Measurements from ENCODE around the gene RAF1. TPM values are rescaled to one million over a fixed set of nuclear protein-coding genes. Genes with fewer than 3 reads are reported as not detected.

RAF1 gene
- polyA plus RNA-seq, 2 of the 4 experiments (the other 2 are of a cell fraction) = 56.2 to 94.6 TPM

- peak overlapping the region; percentile 86 for H3K4me3 ChIP-seq
- ATAC-seq (no peak), FAIRE-seq (no peak), DNase-seq (ENCODE audit: low read depth in 1 of 2, low spot score in 1 of 2) (no peak)
- WGBS (ENCODE audit: missing lambda C conversion rate) = 2% methylated on average over 18 of the region's 18 CpGs
- H3K27ac ChIP-seq = peak overlapping the region; percentile 92 to 93
- peaks cover 25% of the 10 kb centered on the region for H3K4me1 ChIP-seq
- peak overlapping the region; percentile 98 for H3K4me2 ChIP-seq
- ChIA-PET CTCF (interaction anchor here (0.8 to 1.4 kb wide), 3 partner anchors 13 to 123 kb away, joined by 3 to 4 read pairs (median 3); no protein-coding TSS in a partner anchor), POLR2A (interaction anchor here (1.5 kb wide), 1 partner anchor 284 kb away, joined by 4 read pairs; the partner anchor contains the start of gene RPL32)
- H3K9me3 ChIP-seq = no peaks in the 10 kb centered on the region
- TF ChIP-seq KDM5A (IDR thresholded peaks at IDR 0.05) (0 out of 2 replicates have a peak, but pooled peaks have one; percentile 10), NR3C1 (IDR thresholded peaks at IDR 0.05) (no peak), ESRRA (IDR thresholded peaks at IDR 0.05; ENCODE audit: borderline replicate concordance, low read length) (no peak), CEBPB (IDR thresholded peaks at IDR 0.05) (peak in 1 of 2 experiments; percentile 27; a peak in 1 of 4 replicates)
Measured at GRCh38 chr3:12557473-12558100, 106.3 kb downstream of the RAF1 start.

GRCh38 chr3:12556690-12557472, 107.0 kb downstream of the RAF1 start, which contains the start of gene MKRN2:
Gene MKRN2 (plus strand): TSS chr3:12557087. CDS start chr3:12557151, 64 bp downstream.
- Histone ChIP-seq H3K4me1 (peaks cover 23% of the 10 kb centered on the region), H3K4me2 (peak within 1 kb of the TSS; percentile 98), H3K4me3 (peak within 1 kb of the TSS; percentile 86), H3K9me3 (no peaks in the 10 kb centered on the region), H3K27ac (peak within 1 kb of the TSS; percentile 92 to 93)
- TF ChIP-seq BHLHE40 (IDR thresholded peaks at IDR 0.05; ENCODE audit: low read depth, low read length) (0 out of 2 replicates have a peak, but pooled peaks have one; percentile 18), MAX (IDR thresholded peaks at IDR 0.05) (peak; percentile 92), PHF8 (IDR thresholded peaks at IDR 0.05; ENCODE audit: borderline replicate concordance, low read depth) (peak; percentile 95), ZSCAN20 (CRISPR knock-in tag; IDR thresholded peaks at IDR 0.05) (no peak), SMC3 (IDR thresholded peaks at IDR 0.05) (no peak), RAD21 (conservative IDR thresholded peaks at IDR 0.05 in 1 of 2, IDR thresholded peaks at IDR 0.05 in 1 of 2) (peak in 1 of 2 experiments; percentile 18; a peak in 2 of 5 replicates), MAZ (IDR thresholded peaks at IDR 0.05; ENCODE audit: borderline replicate concordance, low read depth, low read length) (0 out of 2 replicates have a peak, but pooled peaks have one; percentile 53), ESRRA (IDR thresholded peaks at IDR 0.05; ENCODE audit: borderline replicate concordance, low read length) (peak; percentile 65; the same call in 1 of the 2 replicates), RFX5 (IDR thresholded peaks at IDR 0.05) (0 out of 2 replicates have a peak, but pooled peaks have one; percentile 52), HOXB5 (CRISPR knock-in tag; IDR thresholded peaks at IDR 0.05) (0 out of 2 replicates have a peak, but pooled peaks have one; percentile 31), GATA3 (IDR thresholded peaks at IDR 0.05; ENCODE audit: borderline replicate concordance) (peak; percentile 24; the same call in 1 of the 2 replicates), MAFK (IDR thresholded peaks at IDR 0.05; ENCODE audit: partially characterized antibody) (no peak), POLR2A (IDR thresholded peaks at IDR 0.05; ENCODE audit: low read length) (peak; percentile 98), TP53 (CRISPR knock-in tag; IDR thresholded peaks at IDR 0.05) (no peak), JUN (IDR thresholded peaks at IDR 0.05) (peak; percentile 71 to 94), MYC (IDR thresholded peaks at IDR 0.05; ENCODE audit: borderline replicate concordance, low read length) (peak; percentile 87), TFCP2L1 (CRISPR knock-in tag; IDR thresholded peaks at IDR 0.05) (0 out of 2 replicates have a peak, but pooled peaks have one; percentile 31), FOSL2 (IDR thresholded peaks at IDR 0.05) (no peak), FOSL2 (CRISPR knock-in tag; IDR thresholded peaks at IDR 0.05) (peak; percentile 44; the same call in 1 of the 2 replicates), KDM5A (IDR thresholded peaks at IDR 0.05) (peak; percentile 11; the same call in 1 of the 2 replicates), ZNF302 (CRISPR knock-in tag; IDR thresholded peaks at IDR 0.05) (no peak)
- TF ChIP-seq, protein P1, sequence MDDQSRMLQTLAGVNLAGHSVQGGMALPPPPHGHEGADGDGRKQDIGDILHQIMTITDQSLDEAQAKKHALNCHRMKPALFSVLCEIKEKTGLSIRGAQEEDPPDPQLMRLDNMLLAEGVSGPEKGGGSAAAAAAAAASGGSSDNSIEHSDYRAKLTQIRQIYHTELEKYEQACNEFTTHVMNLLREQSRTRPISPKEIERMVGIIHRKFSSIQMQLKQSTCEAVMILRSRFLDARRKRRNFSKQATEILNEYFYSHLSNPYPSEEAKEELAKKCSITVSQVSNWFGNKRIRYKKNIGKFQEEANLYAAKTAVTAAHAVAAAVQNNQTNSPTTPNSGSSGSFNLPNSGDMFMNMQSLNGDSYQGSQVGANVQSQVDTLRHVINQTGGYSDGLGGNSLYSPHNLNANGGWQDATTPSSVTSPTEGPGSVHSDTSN (IDR thresholded peaks at IDR 0.05) = peak; percentile 61; the same call in 1 of the 2 replicates
- TF ChIP-seq, protein P2, sequence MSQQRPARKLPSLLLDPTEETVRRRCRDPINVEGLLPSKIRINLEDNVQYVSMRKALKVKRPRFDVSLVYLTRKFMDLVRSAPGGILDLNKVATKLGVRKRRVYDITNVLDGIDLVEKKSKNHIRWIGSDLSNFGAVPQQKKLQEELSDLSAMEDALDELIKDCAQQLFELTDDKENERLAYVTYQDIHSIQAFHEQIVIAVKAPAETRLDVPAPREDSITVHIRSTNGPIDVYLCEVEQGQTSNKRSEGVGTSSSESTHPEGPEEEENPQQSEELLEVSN (IDR thresholded peaks at IDR 0.05; ENCODE audit: borderline replicate concordance, low read depth) = peak; percentile 55; the same call in 1 of the 2 replicates
- TF ChIP-seq, protein P3, sequence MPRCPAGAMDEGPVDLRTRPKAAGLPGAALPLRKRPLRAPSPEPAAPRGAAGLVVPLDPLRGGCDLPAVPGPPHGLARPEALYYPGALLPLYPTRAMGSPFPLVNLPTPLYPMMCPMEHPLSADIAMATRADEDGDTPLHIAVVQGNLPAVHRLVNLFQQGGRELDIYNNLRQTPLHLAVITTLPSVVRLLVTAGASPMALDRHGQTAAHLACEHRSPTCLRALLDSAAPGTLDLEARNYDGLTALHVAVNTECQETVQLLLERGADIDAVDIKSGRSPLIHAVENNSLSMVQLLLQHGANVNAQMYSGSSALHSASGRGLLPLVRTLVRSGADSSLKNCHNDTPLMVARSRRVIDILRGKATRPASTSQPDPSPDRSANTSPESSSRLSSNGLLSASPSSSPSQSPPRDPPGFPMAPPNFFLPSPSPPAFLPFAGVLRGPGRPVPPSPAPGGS (IDR thresholded peaks at IDR 0.05) = peak; percentile 93; the same call in 2 of the 3 replicates
- peak; percentile 91 to 96 for ATAC-seq
- peak; percentile 74 to 91 for DNase-seq (ENCODE audit: low read depth in 1 of 2, low spot score in 1 of 2)
- WGBS (ENCODE audit: missing lambda C conversion rate) = 1% methylated on average over 15 of the region's 77 CpGs
- ChIA-PET CTCF (interaction anchor here (0.8 to 1.2 kb wide), 2 partner anchors 14 to 124 kb away, joined by 3 to 4 read pairs; no protein-coding TSS in a partner anchor), POLR2A (interaction anchor here (0.7 to 1.2 kb wide), 2 partner anchors 73 to 107 kb away, joined by 3 to 4 read pairs; partner anchors contain the start of gene TSEN2)
- no peak for FAIRE-seq

Measured in A549 (cell line).